Left kidney (tissue), 2 donors: Measurements from ENCODE around the gene CDC42BPB. TPM values are rescaled to one million over a fixed set of nuclear protein-coding genes. Genes with fewer than 3 reads are reported as not detected.

ENCODE experiments used
- DNase-seq: peaks from one replicate; pipeline ENCODE4 v3.0.0-alpha.2; 2013
- polyA plus RNA-seq: library from polyadenylated mRNA; unstranded; fragments of 120-200 nt; gene quantifications from one replicate; pipeline ENCODE4 v1.2.1, GENCODE V29; 2013; ENCODE audit not compliant: insufficient read length

The CDC42BPB gene
- polyA plus RNA-seq, 1 donor: 88.6 TPM

- no peak for DNase-seq
Observed at GRCh38 chr14:103019826-103020225, 37.5 kb downstream of the CDC42BPB start.

- DNase-seq: no peak
Observed at GRCh38 chr14:103019236-103019635, 38.1 kb downstream of the CDC42BPB start.

GRCh38 chr14:103016594-103016993, 40.8 kb downstream of the CDC42BPB start:
- DNase-seq: no peak

- no peak for DNase-seq
Observed at GRCh38 chr14:103016071-103016470, 41.3 kb downstream of the CDC42BPB start.

GRCh38 chr14:103015426-103015825, 41.9 kb downstream of the CDC42BPB start:
- DNase-seq: no peak

- DNase-seq: no peak
Observed at GRCh38 chr14:103014466-103015228, 42.7 kb downstream of the CDC42BPB start.

- DNase-seq: no peak
Observed at GRCh38 chr14:103013028-103013427, 44.3 kb downstream of the CDC42BPB start.

GRCh38 chr14:103009559-103009958, 47.8 kb downstream of the CDC42BPB start:
- no peak for DNase-seq

GRCh38 chr14:103008768-103009357, 48.5 kb downstream of the CDC42BPB start:
- DNase-seq: no peak

GRCh38 chr14:103008126-103008525, 49.2 kb downstream of the CDC42BPB start:
- no peak for DNase-seq

GRCh38 chr14:103007555-103007954, 49.8 kb downstream of the CDC42BPB start:
- no peak for DNase-seq

GRCh38 chr14:103006991-103007520, 50.3 kb downstream of the CDC42BPB start:
- no peak for DNase-seq

GRCh38 chr14:103006106-103006505, 51.2 kb downstream of the CDC42BPB start:
- DNase-seq: no peak

- DNase-seq: no peak
Observed at GRCh38 chr14:103003850-103004249, 53.5 kb downstream of the CDC42BPB start.

- no peak for DNase-seq
Observed at GRCh38 chr14:103003351-103003615, 54.1 kb downstream of the CDC42BPB start.

- DNase-seq: no peak
Observed at GRCh38 chr14:103002578-103003350, 54.6 kb downstream of the CDC42BPB start.

- no peak for DNase-seq
Observed at GRCh38 chr14:103001651-103002396, 55.5 kb downstream of the CDC42BPB start.

GRCh38 chr14:103001226-103001625, 56.1 kb downstream of the CDC42BPB start:
- no peak for DNase-seq

- DNase-seq: no peak
Observed at GRCh38 chr14:103000291-103000921, 56.9 kb downstream of the CDC42BPB start.

GRCh38 chr14:102999227-102999895, 58.0 kb downstream of the CDC42BPB start:
- DNase-seq: no peak

- no peak for DNase-seq
Observed at GRCh38 chr14:102998393-102998792, 59.0 kb downstream of the CDC42BPB start.
